ENCODE data around the gene KNOP1.
A peak's percentile ranks its signal among the peaks of the same experiment; 100 is the strongest.

Gene KNOP1

GRCh38 chr16:19717741-19718623, at the start of gene KNOP1, which contains the start of gene IQCK:
Gene KNOP1 (minus strand): TSS chr16:19718227. CDS start chr16:19715035, 3,192 bp downstream.
Gene IQCK (plus strand): TSS chr16:19718271. CDS start chr16:19718307, 36 bp downstream.
- peaks cover 34% of the 10 kb centered on the region for H3K4me1 Mint-ChIP-seq
- H3K4me3 Mint-ChIP-seq, result peak within 1 kb of the TSS; percentile 96
- peak within 1 kb of the TSS; percentile 91 for H3K27ac Mint-ChIP-seq
- no peaks in the 10 kb centered on the region for H3K9me3 Mint-ChIP-seq
- H3K27me3 Mint-ChIP-seq, result no peaks in the 10 kb centered on the region
- peak; percentile 96 for ATAC-seq
- peaks cover 21% of the 10 kb centered on the region for H3K36me3 Mint-ChIP-seq

GRCh38 chr16:19767497-19767896, 49.5 kb upstream of the KNOP1 start:
- Mint-ChIP-seq H3K27ac (no peak overlapping the region), H3K4me3 (no peak overlapping the region), H3K27me3 (no peaks in the 10 kb centered on the region), H3K4me1 (no peaks in the 10 kb centered on the region), H3K36me3 (peaks cover 17% of the 10 kb centered on the region), H3K9me3 (peaks cover 15% of the 10 kb centered on the region)
- no peak for ATAC-seq

- Mint-ChIP-seq H3K27me3 (no peaks in the 10 kb centered on the region), H3K36me3 (peaks cover 17% of the 10 kb centered on the region), H3K27ac (no peak overlapping the region), H3K4me1 (no peaks in the 10 kb centered on the region), H3K9me3 (peaks cover 15% of the 10 kb centered on the region), H3K4me3 (no peak overlapping the region)
- ATAC-seq, result no peak
These were observed 49.0 kb upstream of the KNOP1 start for GRCh38 chr16:19766988-19767387.

GRCh38 chr16:19766554-19766884, 48.5 kb upstream of the KNOP1 start:
- Mint-ChIP-seq H3K27ac (no peak overlapping the region), H3K36me3 (peaks cover 17% of the 10 kb centered on the region), H3K4me3 (no peak overlapping the region), H3K9me3 (peaks cover 15% of the 10 kb centered on the region), H3K27me3 (no peaks in the 10 kb centered on the region), H3K4me1 (no peaks in the 10 kb centered on the region)
- ATAC-seq, result no peak

- Mint-ChIP-seq H3K27me3 (no peaks in the 10 kb centered on the region), H3K36me3 (peaks cover 17% of the 10 kb centered on the region), H3K9me3 (peaks cover 15% of the 10 kb centered on the region), H3K4me3 (no peak overlapping the region), H3K4me1 (no peaks in the 10 kb centered on the region), H3K27ac (no peak overlapping the region)
- no peak for ATAC-seq
These were observed 48.0 kb upstream of the KNOP1 start for GRCh38 chr16:19765860-19766553.

GRCh38 chr16:19760356-19761060, 42.5 kb upstream of the KNOP1 start:
- H3K27ac Mint-ChIP-seq, result no peak overlapping the region
- H3K9me3 Mint-ChIP-seq, result no peaks in the 10 kb centered on the region
- no peak overlapping the region for H3K4me3 Mint-ChIP-seq
- H3K27me3 Mint-ChIP-seq, result no peaks in the 10 kb centered on the region
- no peaks in the 10 kb centered on the region for H3K4me1 Mint-ChIP-seq
- no peak for ATAC-seq
- no peaks in the 10 kb centered on the region for H3K36me3 Mint-ChIP-seq

- no peak overlapping the region for H3K27ac Mint-ChIP-seq
- no peak for ATAC-seq
- no peaks in the 10 kb centered on the region for H3K9me3 Mint-ChIP-seq
- no peaks in the 10 kb centered on the region for H3K27me3 Mint-ChIP-seq
- H3K36me3 Mint-ChIP-seq, result no peaks in the 10 kb centered on the region
- no peak overlapping the region for H3K4me3 Mint-ChIP-seq
- no peaks in the 10 kb centered on the region for H3K4me1 Mint-ChIP-seq
These were observed 40.0 kb upstream of the KNOP1 start for GRCh38 chr16:19757762-19758595.

- Mint-ChIP-seq H3K27me3 (no peaks in the 10 kb centered on the region), H3K4me3 (no peak overlapping the region), H3K9me3 (no peaks in the 10 kb centered on the region), H3K27ac (no peak overlapping the region), H3K4me1 (no peaks in the 10 kb centered on the region), H3K36me3 (no peaks in the 10 kb centered on the region)
- no peak for ATAC-seq
These were observed 39.0 kb upstream of the KNOP1 start for GRCh38 chr16:19757026-19757425.

GRCh38 chr16:19755268-19755667, 37.2 kb upstream of the KNOP1 start:
- Mint-ChIP-seq H3K9me3 (no peaks in the 10 kb centered on the region), H3K4me3 (no peak overlapping the region), H3K36me3 (no peaks in the 10 kb centered on the region), H3K27me3 (no peaks in the 10 kb centered on the region), H3K4me1 (no peaks in the 10 kb centered on the region), H3K27ac (no peak overlapping the region)
- ATAC-seq, result no peak

GRCh38 chr16:19754644-19755036, 36.6 kb upstream of the KNOP1 start:
- H3K4me1 Mint-ChIP-seq, result no peaks in the 10 kb centered on the region
- no peak for ATAC-seq
- no peaks in the 10 kb centered on the region for H3K36me3 Mint-ChIP-seq
- no peaks in the 10 kb centered on the region for H3K9me3 Mint-ChIP-seq
- H3K27ac Mint-ChIP-seq, result no peak overlapping the region
- no peaks in the 10 kb centered on the region for H3K27me3 Mint-ChIP-seq
- H3K4me3 Mint-ChIP-seq, result no peak overlapping the region

GRCh38 chr16:19753815-19754643, 36.0 kb upstream of the KNOP1 start:
- no peaks in the 10 kb centered on the region for H3K9me3 Mint-ChIP-seq
- H3K27ac Mint-ChIP-seq, result no peak overlapping the region
- no peak overlapping the region for H3K4me3 Mint-ChIP-seq
- no peaks in the 10 kb centered on the region for H3K27me3 Mint-ChIP-seq
- ATAC-seq, result no peak
- H3K36me3 Mint-ChIP-seq, result no peaks in the 10 kb centered on the region
- no peaks in the 10 kb centered on the region for H3K4me1 Mint-ChIP-seq

- H3K27ac Mint-ChIP-seq, result no peak overlapping the region
- ATAC-seq, result no peak
- H3K27me3 Mint-ChIP-seq, result no peaks in the 10 kb centered on the region
- H3K36me3 Mint-ChIP-seq, result no peaks in the 10 kb centered on the region
- H3K4me1 Mint-ChIP-seq, result no peaks in the 10 kb centered on the region
- no peak overlapping the region for H3K4me3 Mint-ChIP-seq
- H3K9me3 Mint-ChIP-seq, result no peaks in the 10 kb centered on the region
These were observed 33.7 kb upstream of the KNOP1 start for GRCh38 chr16:19751478-19752385.

- no peaks in the 10 kb centered on the region for H3K4me1 Mint-ChIP-seq
- ATAC-seq, result no peak
- H3K27me3 Mint-ChIP-seq, result no peaks in the 10 kb centered on the region
- H3K9me3 Mint-ChIP-seq, result no peaks in the 10 kb centered on the region
- H3K36me3 Mint-ChIP-seq, result no peaks in the 10 kb centered on the region
- no peak overlapping the region for H3K27ac Mint-ChIP-seq
- H3K4me3 Mint-ChIP-seq, result no peak overlapping the region
These were observed 31.6 kb upstream of the KNOP1 start for GRCh38 chr16:19749571-19750080.
